A673 (cell line): ENCODE measurements around the gene PHKB. TPM values are rescaled to one million over a fixed set of nuclear protein-coding genes. Genes with fewer than 3 reads are reported as not detected.
"Not testable (repeated sequence)": the region's sequence is repeated elsewhere in the genome, so short reads cannot be mapped to it uniquely, and the experiment has no call there.

Source experiments
- BruUV-seq: library from RNA; stranded (reverse); fragments of 400-500 nt; replicated peaks from 2 replicates; lab custom pipeline; 2021; lab: Mats Ljungman, UMichigan
- CTCF ChIA-PET: fragments of 300-600 bp; sonication (Branson Sonifier 250); formaldehyde crosslinking; loops from one replicate; lab custom pipeline; 2022; ENCODE audit warnings: antibody characterized with exemption; lab: Charles Lee
- POLR2A ChIA-PET: fragments of 300-600 bp; sonication (Branson Sonifier 250); formaldehyde crosslinking; loops from one replicate; lab custom pipeline; 2022; ENCODE audit warnings: antibody characterized with exemption; ENCODE audit not compliant: low non-redundant PET; lab: Charles Lee
- DNase-seq: peaks from one replicate; pipeline ENCODE4 v3.0.0-alpha.2; 2015; ENCODE audit warnings: low spot score
- H3K27ac ChIP-seq: fragments of 200-600 bp; sonication (generic); 2 replicates; pipeline ENCODE4 v1.5.1; 2016; ENCODE audit warnings: mixed run types, low read depth, mild to moderate bottlenecking, mixed read lengths, antibody characterized with exemption, low read length; ENCODE audit not compliant: poor library complexity, severe bottlenecking
- H3K27me3 ChIP-seq: fragments of 200-600 bp; sonication (generic); replicated peaks from 2 replicates; pipeline ENCODE4 v1.6.1; 2017; ENCODE audit warnings: mixed run types, low read depth, mild to moderate bottlenecking, mixed read lengths, antibody characterized with exemption, low read length; ENCODE audit not compliant: insufficient read depth, poor library complexity
- H3K36me3 ChIP-seq: fragments of 200-600 bp; sonication (generic); 2 replicates; pipeline ENCODE4 v1.6.1; 2016; ENCODE audit warnings: mixed run types, mild to moderate bottlenecking, mixed read lengths, antibody characterized with exemption, low read length; ENCODE audit not compliant: insufficient read depth, poor library complexity, severe bottlenecking
- H3K4me1 ChIP-seq: fragments of 200-600 bp; sonication (generic); 2 replicates; pipeline ENCODE4 v1.6.1; 2017; ENCODE audit warnings: mixed run types, mild to moderate bottlenecking, mixed read lengths, antibody characterized with exemption, low read length; ENCODE audit not compliant: insufficient read depth, poor library complexity, severe bottlenecking
- H3K4me3 ChIP-seq: fragments of 200-600 bp; sonication (generic); 2 replicates; pipeline ENCODE4 v1.5.1; 2016; ENCODE audit warnings: low read depth, mixed run types, mild to moderate bottlenecking, mixed read lengths, low read length; ENCODE audit not compliant: poor library complexity, severe bottlenecking
- H3K9me3 ChIP-seq: fragments of 200-600 bp; sonication (generic); 2 replicates; pipeline ENCODE4 v1.6.1; 2016; ENCODE audit warnings: mixed run types, low read depth, mild to moderate bottlenecking, mixed read lengths, antibody characterized with exemption, low read length; ENCODE audit not compliant: poor library complexity, severe bottlenecking
- CTCF ChIP-seq: fragments of 300-800, 200-600 bp; sonication (generic); conservative IDR thresholded peaks from 2 replicates; pipeline ENCODE4 v1.5.1; 2017; ENCODE audit warnings: low read depth, mild to moderate bottlenecking, antibody characterized with exemption, low read length, moderate library complexity, mixed read lengths
- EZH2 ChIP-seq: fragments of 200-600 bp; sonication (generic); IDR thresholded peaks from 2 replicates; pipeline ENCODE4 v1.6.1; 2017; ENCODE audit warnings: borderline replicate concordance, low read depth, mild to moderate bottlenecking, mixed read lengths, antibody characterized with exemption, low read length; ENCODE audit not compliant: poor library complexity, severe bottlenecking
- intact Hi-C: fragments of 100-400 bp; cut with micrococcal nuclease; formaldehyde crosslinking; loops from one replicate; pipeline ENCODE4 v1.10.0; 2022; ENCODE audit not compliant: unreplicated experiment
- total RNA-seq: library from RNA; stranded (reverse); gene quantifications from 2 replicates; pipeline ENCODE4 v1.2.3, GENCODE V29; 2021

Gene PHKB
- total RNA-seq, 1 experiment from 2014 or later = 50.6 TPM

- ChIA-PET CTCF (no interaction called here), POLR2A (no interaction called here)
- H3K4me1 ChIP-seq = peaks cover 6% of the 10 kb centered on the region
- H3K27me3 ChIP-seq = no peaks in the 10 kb centered on the region
- no peak for DNase-seq
- BruUV-seq = no TSS peak
- H3K9me3 ChIP-seq = no peaks in the 10 kb centered on the region
- no peak for TF ChIP-seq CTCF
- no peak for TF ChIP-seq EZH2
- H3K27ac ChIP-seq = no peak overlapping the region
- H3K36me3 ChIP-seq = no peaks in the 10 kb centered on the region
- intact Hi-C loops = no loop called here
- no peak overlapping the region for H3K4me3 ChIP-seq
These were observed 77.3 kb downstream of the PHKB start for GRCh38 chr16:47538472-47538871.

GRCh38 chr16:47539707-47540670, 78.9 kb downstream of the PHKB start:
- H3K9me3 ChIP-seq, DNase-seq, H3K36me3 ChIP-seq, H3K4me3 ChIP-seq, H3K27ac ChIP-seq, H3K4me1 ChIP-seq, BruUV-seq, POLR2A ChIA-PET, intact Hi-C loops, CTCF ChIA-PET, H3K27me3 ChIP-seq: not testable (repeated sequence)

- POLR2A ChIA-PET, DNase-seq, H3K27me3 ChIP-seq, H3K27ac ChIP-seq, H3K4me1 ChIP-seq, intact Hi-C loops, H3K36me3 ChIP-seq, BruUV-seq, CTCF ChIA-PET, H3K9me3 ChIP-seq, H3K4me3 ChIP-seq: not testable (repeated sequence)
These were observed 80.0 kb downstream of the PHKB start for GRCh38 chr16:47541135-47541534.

GRCh38 chr16:47544255-47544654, 83.1 kb downstream of the PHKB start:
- POLR2A ChIA-PET, DNase-seq, H3K36me3 ChIP-seq, H3K4me3 ChIP-seq, H3K27ac ChIP-seq, intact Hi-C loops, BruUV-seq, H3K4me1 ChIP-seq, H3K9me3 ChIP-seq, CTCF ChIA-PET, H3K27me3 ChIP-seq: not testable (repeated sequence)

GRCh38 chr16:47551185-47551584, 90.1 kb downstream of the PHKB start:
- H3K27me3 ChIP-seq, H3K4me1 ChIP-seq, H3K27ac ChIP-seq, intact Hi-C loops, DNase-seq, BruUV-seq, CTCF ChIA-PET, POLR2A ChIA-PET, H3K9me3 ChIP-seq, H3K36me3 ChIP-seq, H3K4me3 ChIP-seq: not testable (repeated sequence)

GRCh38 chr16:47551767-47552166, 90.6 kb downstream of the PHKB start:
- H3K27me3 ChIP-seq, H3K27ac ChIP-seq, H3K9me3 ChIP-seq, H3K4me1 ChIP-seq, CTCF ChIA-PET, H3K36me3 ChIP-seq, H3K4me3 ChIP-seq, intact Hi-C loops, DNase-seq, BruUV-seq, POLR2A ChIA-PET: not testable (repeated sequence)
